Putamen (tissue), 1 donor: ENCODE results near the gene C13orf42.

ENCODE experiments used
- DNase-seq: peaks from one replicate; pipeline ENCODE4 v3.0.0-alpha.2; 2016; ENCODE audit warnings: low spot score

Gene C13orf42

DNA sequence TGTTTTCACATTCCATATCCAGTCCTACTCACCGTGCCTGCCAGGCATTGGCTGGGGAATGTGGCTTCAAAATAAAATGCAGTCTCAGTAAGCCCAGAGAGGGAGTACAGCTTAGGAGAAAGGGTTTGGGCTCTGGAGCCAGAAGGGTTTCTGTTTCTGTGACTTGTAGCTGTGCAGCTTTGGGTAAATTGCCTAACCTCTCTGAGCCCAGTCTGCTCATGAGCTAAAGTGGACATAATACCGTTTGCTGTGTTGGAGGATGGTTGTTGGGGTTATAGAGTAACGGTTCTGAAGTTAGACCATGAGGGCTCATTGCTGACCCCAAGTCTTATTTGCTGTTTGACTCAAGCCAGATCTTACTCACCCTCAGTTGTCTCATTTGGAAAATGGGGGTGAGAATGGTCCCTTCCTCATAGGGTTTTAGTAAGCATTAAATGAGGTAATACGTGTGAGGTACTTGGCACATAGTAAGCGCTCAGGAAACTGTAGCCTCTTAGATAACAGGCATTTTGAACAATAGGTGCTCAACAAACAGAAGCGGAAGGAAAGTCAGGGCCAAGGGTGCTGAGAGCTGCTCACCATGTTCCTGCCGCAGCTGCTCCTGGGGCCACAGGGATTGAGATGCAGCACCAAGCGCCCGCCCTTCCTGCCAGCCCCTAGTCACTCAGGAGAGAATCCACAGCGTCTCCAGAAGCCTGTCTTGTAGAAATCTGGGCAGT lies 45.5 kb downstream of the C13orf42 start:
- DNase-seq = no peak

- no peak for DNase-seq
Measured at GRCh38 chr13:51064753-51065152, 46.3 kb downstream of the C13orf42 start.

GRCh38 chr13:51063909-51064308 lies 47.2 kb downstream of the C13orf42 start:
- no peak for DNase-seq

- DNase-seq = no peak
Measured at GRCh38 chr13:51058461-51059167, 52.5 kb downstream of the C13orf42 start.

DNA sequence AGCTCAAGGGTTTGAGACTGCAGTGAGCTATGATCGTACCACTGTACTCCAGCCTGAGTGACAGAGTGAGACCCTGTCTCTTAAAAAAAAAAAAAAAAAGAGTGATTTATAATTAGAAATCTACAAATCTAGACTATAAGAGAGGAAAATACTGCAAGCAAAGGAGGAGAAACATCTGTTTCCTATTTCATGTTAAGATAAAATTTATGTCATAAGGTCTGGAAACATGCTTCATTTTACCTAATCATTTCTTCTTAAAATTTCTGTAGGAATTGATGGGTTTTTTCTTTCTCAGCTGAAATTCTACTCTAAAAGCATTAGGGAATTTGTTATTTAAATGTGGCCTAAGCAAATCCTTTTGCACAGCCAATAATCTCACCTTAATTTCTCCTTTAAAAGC lies 53.2 kb downstream of the C13orf42 start:
- DNase-seq = no peak

GRCh38 chr13:51057001-51057400 lies 54.1 kb downstream of the C13orf42 start:
- no peak for DNase-seq

- DNase-seq = no peak
Measured at GRCh38 chr13:51052581-51052980, 58.5 kb downstream of the C13orf42 start.

GRCh38 chr13:51050021-51050830 lies 60.8 kb downstream of the C13orf42 start:
- DNase-seq = no peak

DNA sequence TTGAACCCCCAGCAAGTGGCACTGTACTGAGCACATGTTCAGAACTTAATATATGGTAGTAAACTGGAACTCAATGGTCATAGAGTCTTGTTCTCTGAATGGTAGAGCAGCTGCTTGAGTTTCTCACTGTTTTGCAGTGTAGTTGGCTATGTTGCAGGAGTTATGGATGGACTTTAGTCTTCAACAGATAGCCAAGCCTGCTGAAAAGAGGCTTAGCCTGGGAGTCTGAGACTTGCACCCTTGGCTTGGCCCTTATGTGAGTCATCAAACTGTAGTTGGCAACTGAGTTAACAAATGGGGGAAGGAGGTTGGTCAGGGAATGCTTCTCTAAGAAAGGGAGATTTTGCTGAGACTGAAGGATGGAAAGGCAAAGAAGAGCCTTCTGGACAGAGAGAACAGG lies 62.5 kb downstream of the C13orf42 start:
- no peak for DNase-seq

DNA sequence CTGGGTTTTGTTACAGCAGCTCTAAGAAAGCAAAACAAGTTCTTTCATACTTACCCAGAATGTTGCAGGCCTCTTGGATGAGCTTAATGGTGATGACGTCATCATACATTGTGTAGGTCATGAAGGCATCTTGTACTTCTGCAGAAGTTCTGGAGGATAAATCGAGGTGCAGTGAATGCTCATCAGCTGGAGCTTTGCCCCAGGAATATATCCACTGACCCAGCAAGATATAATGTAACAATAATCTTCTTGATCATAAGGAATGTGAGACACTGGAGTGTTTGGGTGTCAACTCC lies 63.0 kb downstream of the C13orf42 start:
- DNase-seq = no peak

GRCh38 chr13:51047434-51048165 lies 63.5 kb downstream of the C13orf42 start:
- DNase-seq = no peak

GRCh38 chr13:51045451-51045850 lies 65.6 kb downstream of the C13orf42 start:
- no peak for DNase-seq

DNA sequence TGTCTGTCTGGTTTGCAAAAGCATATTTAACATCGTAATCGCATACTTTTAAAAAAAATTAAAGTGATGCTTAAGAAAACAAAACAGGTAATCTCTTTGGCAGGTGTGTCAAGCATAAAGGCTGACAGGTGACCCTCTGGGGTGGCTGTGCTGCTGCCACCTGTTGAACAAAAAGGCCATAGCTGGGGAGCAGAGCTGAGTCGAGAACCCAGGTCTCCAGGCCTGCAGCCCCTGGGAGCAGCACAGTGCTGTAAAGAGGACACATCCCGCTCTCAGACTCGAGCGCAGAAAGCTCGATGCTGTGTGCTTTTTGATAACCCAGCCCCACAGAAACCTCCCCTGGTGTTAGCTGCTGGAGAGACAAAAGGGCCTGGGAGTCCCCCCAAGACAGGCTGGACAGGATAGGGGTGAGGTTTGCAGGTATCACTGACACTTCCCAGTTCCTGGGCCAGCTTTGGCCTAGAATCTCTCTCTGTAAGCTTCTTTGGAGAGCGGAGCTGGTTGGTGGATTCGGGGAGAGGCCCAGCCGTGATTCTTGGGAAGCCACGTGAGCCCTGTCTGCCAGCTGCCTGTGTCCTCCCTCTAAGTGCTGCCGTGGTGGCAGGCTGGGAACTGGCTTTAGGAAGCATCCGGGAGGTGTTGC lies 66.9 kb downstream of the C13orf42 start:
- DNase-seq = no peak

- DNase-seq = no peak
Measured at GRCh38 chr13:51043310-51043709, 67.8 kb downstream of the C13orf42 start.

- no peak for DNase-seq
Measured at GRCh38 chr13:51041710-51042109, 69.4 kb downstream of the C13orf42 start.

DNA sequence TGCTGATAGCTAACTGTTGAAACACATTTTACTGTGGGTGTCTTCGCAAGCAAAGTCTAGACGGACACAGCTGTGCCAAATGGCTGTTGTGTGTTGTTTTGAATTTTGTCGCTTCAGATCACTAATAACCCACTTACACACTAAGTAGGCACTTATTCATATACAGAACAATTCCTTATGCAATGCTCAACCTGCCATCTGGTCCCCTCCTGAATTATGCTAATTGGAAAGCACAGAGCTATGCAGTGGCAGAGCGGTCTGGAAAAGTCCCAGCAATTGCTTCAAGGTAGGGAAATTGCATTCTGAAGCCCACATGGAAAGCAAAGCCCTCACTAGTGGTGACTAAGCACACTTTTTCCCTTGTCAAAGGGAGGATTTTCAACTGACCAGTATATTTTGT lies 69.9 kb downstream of the C13orf42 start:
- DNase-seq = no peak

GRCh38 chr13:51040431-51040830 lies 70.6 kb downstream of the C13orf42 start:
- no peak for DNase-seq

- DNase-seq = no peak
Measured at GRCh38 chr13:51036418-51036817, 74.7 kb downstream of the C13orf42 start.

DNA sequence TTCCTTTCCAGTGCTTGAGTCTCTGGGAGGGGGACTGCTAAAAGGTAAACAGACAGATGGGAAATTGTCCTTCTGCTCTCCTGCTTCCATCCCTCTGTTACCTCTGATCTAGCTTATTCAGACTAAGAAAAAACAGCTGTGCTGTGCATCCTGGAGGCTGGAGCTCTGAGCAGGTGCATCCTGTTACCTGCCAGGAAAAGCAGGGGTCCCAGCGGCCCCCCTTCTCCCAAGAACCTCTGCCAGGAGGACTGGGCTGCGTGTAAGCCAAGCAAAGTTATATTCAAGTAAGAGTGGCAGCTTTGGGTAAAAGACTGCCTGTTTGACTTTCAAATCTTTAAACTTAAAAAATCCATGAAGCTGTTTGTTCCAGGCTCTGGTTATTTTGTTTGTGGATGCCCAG lies 75.1 kb downstream of the C13orf42 start:
- DNase-seq = no peak

GRCh38 chr13:51035469-51035868 lies 75.6 kb downstream of the C13orf42 start:
- no peak for DNase-seq

- DNase-seq = no peak
Measured at GRCh38 chr13:51034906-51035305, 76.2 kb downstream of the C13orf42 start.
